PC-9 (cell line): Measurements from ENCODE around the gene ITGB6.

Experiments used
- CTCF ChIP-seq: fragments of 200-600 bp; sonication (generic); conservative IDR thresholded peaks from 2 replicates; pipeline ENCODE4 v1.6.1; 2017; ENCODE audit warnings: mixed run types, antibody characterized with exemption, mild to moderate bottlenecking, moderate library complexity
- EZH2 ChIP-seq: fragments of 200-600 bp; sonication (generic); IDR thresholded peaks from 2 replicates; pipeline ENCODE4 v1.8.0; 2017; ENCODE audit warnings: antibody characterized with exemption, low read depth

- TF ChIP-seq CTCF: no peak
- no peak for TF ChIP-seq EZH2
Observed at GRCh38 chr2:160222546-160223283, 22.6 kb upstream of the ITGB6 start.
